Measurements from ENCODE around the gene RAB31. TPM values are rescaled to one million over a fixed set of nuclear protein-coding genes. Genes with fewer than 3 reads are reported as not detected.

RAB31 gene
- total and polyA plus RNA-seq, 12 donors = 46.6 to 365 (median 136) TPM

GRCh38 chr18:9715088-9715343 lies 6.9 kb downstream of the RAB31 start:
- 64 to 86% (median 75%) methylated on average over 3 of the region's 3 CpGs for WGBS, 4 donors
- H3K27ac ChIP-seq = no peak overlapping the region
- H3K4me1 ChIP-seq (replicated peaks in 1 of 2) = peaks cover 31 to 66% of the 10 kb centered on the region in 2 donors
- no peaks in the 10 kb centered on the region for H3K9me3 ChIP-seq (replicated peaks in 1 of 3)
- H3K27me3 ChIP-seq = no peaks in the 10 kb centered on the region
- no peak overlapping the region for H3K4me3 ChIP-seq
- intact Hi-C loops (cut with DNase I) = loop anchor here in 1 of 2 donors (10.0 kb wide), 1 partner anchor 60 kb away; no protein-coding TSS in a partner anchor
- DNase-seq = no peak
- no peaks in the 10 kb centered on the region for H3K36me3 ChIP-seq (replicated peaks in 1 of 2)
- TF ChIP-seq POLR2A (IDR thresholded peaks at IDR 0.05) (no peak), CTCF (IDR thresholded peaks at IDR 0.05) (no peak)

GRCh38 chr18:9715978-9716774 lies 8.1 kb downstream of the RAB31 start:
- no peak for DNase-seq
- H3K9me3 ChIP-seq (replicated peaks in 1 of 3) = no peaks in the 10 kb centered on the region
- no peaks in the 10 kb centered on the region for H3K36me3 ChIP-seq (replicated peaks in 1 of 2)
- H3K4me1 ChIP-seq (replicated peaks in 1 of 2) = peaks cover 22 to 57% of the 10 kb centered on the region in 2 donors
- TF ChIP-seq CTCF (IDR thresholded peaks at IDR 0.05) = no peak
- TF ChIP-seq POLR2A (IDR thresholded peaks at IDR 0.05) = no peak
- no peak overlapping the region for H3K4me3 ChIP-seq
- H3K27me3 ChIP-seq = no peaks in the 10 kb centered on the region
- intact Hi-C loops (cut with DNase I) = loop anchor here in 1 of 2 donors (10.0 kb wide), 1 partner anchor 59 kb away; no protein-coding TSS in a partner anchor
- WGBS, 4 donors = 78 to 83% (median 79%) methylated on average over 10 of the region's 10 CpGs
- peak overlapping the region in 3 of 5 donors; percentile 21 to 45 (median 29) for H3K27ac ChIP-seq

- Histone ChIP-seq H3K4me3 (no peak overlapping the region), H3K27ac (peak overlapping the region in 2 of 5 donors; percentile 15 to 21), H3K36me3 (replicated peaks in 1 of 2) (no peaks in the 10 kb centered on the region), H3K4me1 (replicated peaks in 1 of 2) (peaks cover 14 to 49% of the 10 kb centered on the region in 2 donors), H3K27me3 (no peaks in the 10 kb centered on the region), H3K9me3 (replicated peaks in 1 of 3) (no peaks in the 10 kb centered on the region)
- peak in 1 of 7 donors; percentile 2 for DNase-seq
- WGBS, 4 donors = 86 to 87% (median 86%) methylated on average over 8 of the region's 8 CpGs
- TF ChIP-seq POLR2A (IDR thresholded peaks at IDR 0.05) (no peak), CTCF (IDR thresholded peaks at IDR 0.05) (no peak)
- intact Hi-C loops (cut with DNase I) = loop anchor here in 1 of 2 donors (10.0 kb wide), 1 partner anchor 58 kb away; no protein-coding TSS in a partner anchor
Observed at GRCh38 chr18:9716780-9717563, 8.9 kb downstream of the RAB31 start.

- 22 to 33% (median 26%) methylated on average over 11 to 12 of the region's 12 CpGs for WGBS, 4 donors
- H3K4me3 ChIP-seq = peak overlapping the region in 1 of 4 donors; percentile 12
- no peak for TF ChIP-seq POLR2A (IDR thresholded peaks at IDR 0.05)
- no peak for TF ChIP-seq CTCF (IDR thresholded peaks at IDR 0.05)
- intact Hi-C loops (cut with DNase I) = loop anchor here in 1 of 2 donors (10.0 kb wide), 1 partner anchor 55 kb away; no protein-coding TSS in a partner anchor
- peaks cover 9 to 35% of the 10 kb centered on the region in 2 donors for H3K4me1 ChIP-seq (replicated peaks in 1 of 2)
- H3K9me3 ChIP-seq (replicated peaks in 1 of 3) = no peaks in the 10 kb centered on the region
- H3K27ac ChIP-seq = peak overlapping the region; percentile 15 to 77 (median 62)
- H3K36me3 ChIP-seq (replicated peaks in 1 of 2) = peaks cover 0 to 7% of the 10 kb centered on the region in 2 donors
- peak; percentile 52 to 77 (median 69) for DNase-seq
- no peaks in the 10 kb centered on the region for H3K27me3 ChIP-seq
Observed at GRCh38 chr18:9719421-9719981, 11.4 kb downstream of the RAB31 start.
